PC-3 (cell line): Measurements from ENCODE around the gene ICOSLG.
"Not testable (repeated sequence)": the region's sequence is repeated elsewhere in the genome, so short reads cannot be mapped to it uniquely, and the experiment has no call there.

Experiments used
- EZH2 ChIP-seq: fragments of 300-600 bp; sonication (generic); IDR thresholded peaks from one replicate; pipeline ENCODE4 v1.6.1; 2017; ENCODE audit warnings: antibody characterized with exemption, mild to moderate bottlenecking, low read length; ENCODE audit not compliant: unreplicated experiment
- TF ChIP-seq, protein P1 (sequence below): fragments of 300-600 bp; sonication (generic); conservative IDR thresholded peaks from 2 replicates; pipeline ENCODE4 v1.5.1; 2017; ENCODE audit warnings: antibody characterized with exemption, low read depth, mild to moderate bottlenecking, low read length

DNA sequence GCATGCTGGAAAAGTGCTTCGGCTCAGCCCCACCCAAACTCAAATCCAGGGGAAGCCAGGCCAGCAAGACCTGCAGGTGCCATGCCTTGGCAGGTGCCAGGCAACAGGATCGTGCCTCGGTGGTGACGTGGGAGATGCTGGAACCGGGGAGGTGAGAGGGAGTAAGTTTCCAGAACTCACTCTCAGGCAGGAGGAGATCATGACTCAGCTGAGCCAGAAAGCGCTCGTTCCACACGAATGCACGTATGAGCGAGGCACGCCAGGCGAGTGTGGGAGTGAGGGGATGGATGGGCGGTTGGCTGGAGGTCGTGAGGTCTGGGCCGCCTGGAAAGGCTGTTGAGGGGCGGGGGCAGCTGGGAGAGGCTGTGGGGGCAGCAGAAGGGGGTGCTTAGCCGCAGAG, 7.2 kb upstream of the ICOSLG start:
- TF ChIP-seq, protein P1, sequence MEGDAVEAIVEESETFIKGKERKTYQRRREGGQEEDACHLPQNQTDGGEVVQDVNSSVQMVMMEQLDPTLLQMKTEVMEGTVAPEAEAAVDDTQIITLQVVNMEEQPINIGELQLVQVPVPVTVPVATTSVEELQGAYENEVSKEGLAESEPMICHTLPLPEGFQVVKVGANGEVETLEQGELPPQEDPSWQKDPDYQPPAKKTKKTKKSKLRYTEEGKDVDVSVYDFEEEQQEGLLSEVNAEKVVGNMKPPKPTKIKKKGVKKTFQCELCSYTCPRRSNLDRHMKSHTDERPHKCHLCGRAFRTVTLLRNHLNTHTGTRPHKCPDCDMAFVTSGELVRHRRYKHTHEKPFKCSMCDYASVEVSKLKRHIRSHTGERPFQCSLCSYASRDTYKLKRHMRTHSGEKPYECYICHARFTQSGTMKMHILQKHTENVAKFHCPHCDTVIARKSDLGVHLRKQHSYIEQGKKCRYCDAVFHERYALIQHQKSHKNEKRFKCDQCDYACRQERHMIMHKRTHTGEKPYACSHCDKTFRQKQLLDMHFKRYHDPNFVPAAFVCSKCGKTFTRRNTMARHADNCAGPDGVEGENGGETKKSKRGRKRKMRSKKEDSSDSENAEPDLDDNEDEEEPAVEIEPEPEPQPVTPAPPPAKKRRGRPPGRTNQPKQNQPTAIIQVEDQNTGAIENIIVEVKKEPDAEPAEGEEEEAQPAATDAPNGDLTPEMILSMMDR = not testable (repeated sequence)
- TF ChIP-seq EZH2 = not testable (repeated sequence)
